HEK293T (cell line): ENCODE measurements around the gene CDHR2.

Experiments
- BHLHE40 ChIP-seq: fragments of 450-650 bp; IDR thresholded peaks from 2 replicates; pipeline ENCODE4 v1.6.1; 2016; ENCODE audit warnings: mild to moderate bottlenecking, moderate library complexity, borderline replicate concordance
- FOXM1 ChIP-seq: fragments of 450-650 bp; IDR thresholded peaks from 2 replicates; pipeline ENCODE4 v1.6.1; 2017; ENCODE audit warnings: mild to moderate bottlenecking, borderline replicate concordance
- L3MBTL2 ChIP-seq: fragments of 450-650 bp; conservative IDR thresholded peaks from 2 replicates; pipeline ENCODE4 v1.6.1; 2016; ENCODE audit warnings: mild to moderate bottlenecking
- SP1 ChIP-seq: fragments of 450-650 bp; IDR thresholded peaks from 2 replicates; pipeline ENCODE4 v1.6.1; 2017

- TF ChIP-seq BHLHE40 (no peak), L3MBTL2 (no peak), SP1 (no peak), FOXM1 (no peak)
Observed at GRCh38 chr5:176530393-176530982, 18.7 kb upstream of the CDHR2 start.
